Endothelial cell of umbilical vein (primary cell): ENCODE results near the gene EPS8L1. TPM values are rescaled to one million over a fixed set of nuclear protein-coding genes. Genes with fewer than 3 reads are reported as not detected.

Experiments used
- BruUV-seq: library from RNA; stranded (reverse); fragments of 400-500 nt; replicated peaks from 2 replicates; lab custom pipeline; 2021; lab: Mats Ljungman, UMichigan
- CTCF ChIA-PET: fragments of 300-600, 350-600 bp; sonication (Branson Sonifier 250); formaldehyde crosslinking; loops from one replicate; lab custom pipeline; 2021; ENCODE audit warnings: antibody characterized with exemption, inconsistent platforms; lab: Charles Lee
- POLR2A ChIA-PET: fragments of 300-600, 350-600 bp; sonication (Branson Sonifier 250); formaldehyde crosslinking; loops from one replicate; lab custom pipeline; 2021; ENCODE audit warnings: antibody characterized with exemption, inconsistent platforms; lab: Charles Lee
- DNase-seq: peaks from one replicate; pipeline ENCODE4 v3.0.0-alpha.2; 2011; ENCODE audit warnings: low read depth, low spot score
- FAIRE-seq: peaks from 2 replicates; lab custom pipeline; 2011; peaks lifted over from hg19 to GRCh38; lab: Jason Lieb, UNC
- H2AFZ ChIP-seq: 2 replicates; pipeline ENCODE4 v1.6.0; 2012; ENCODE audit warnings: low read depth, low read length, control low read depth, inconsistent platforms
- H3K27ac ChIP-seq: 2 replicates; pipeline ENCODE4 v1.5.1; 2011; ENCODE audit warnings: low read depth, mild to moderate bottlenecking, control low read depth, low read length, moderate library complexity; ENCODE audit not compliant: insufficient read depth
- H3K27me3 ChIP-seq, 2 experiments: 2 replicates each; pipeline versions ENCODE4 v1.6.0 to v1.6.1; 2011; ENCODE audit warnings: low read length in 2 of 2, mixed read lengths in 1 of 2; ENCODE audit not compliant: control insufficient read depth in 2 of 2, insufficient read depth in 2 of 2
- H3K36me3 ChIP-seq, 2 experiments: 2 replicates in 1 of 2; 3 replicates in 1 of 2; pipeline ENCODE4 v1.5.1; 2011; ENCODE audit warnings: low read length in 2 of 2, mild to moderate bottlenecking in 1 of 2, moderate library complexity in 1 of 2; ENCODE audit not compliant: control insufficient read depth in 2 of 2, insufficient read depth in 2 of 2; ENCODE audit errors: extremely low read depth in 1 of 2
- H3K4me1 ChIP-seq: 3 replicates; pipeline ENCODE4 v1.5.1; 2011; ENCODE audit warnings: mild to moderate bottlenecking, low read length; ENCODE audit not compliant: control insufficient read depth, insufficient read depth; ENCODE audit errors: extremely low read depth
- H3K4me2 ChIP-seq: 2 replicates; pipeline ENCODE4 v1.6.1; 2011; ENCODE audit warnings: low read length, control low read depth, mixed read lengths; ENCODE audit not compliant: insufficient read depth
- H3K4me3 ChIP-seq, 3 experiments: fragments of 200-600 bp in 1 of 3; sonication (generic), shearing (Covaris generic) in 1 of 3; replicated peaks in 1 of 3; 2 replicates each; pipeline ENCODE4 v1.5.1; 2011 to 2016; ENCODE audit warnings: control low read depth in 3 of 3, low read length in 3 of 3, mild to moderate bottlenecking in 2 of 3, inconsistent platforms in 1 of 3, low read depth in 1 of 3, moderate library complexity in 1 of 3; ENCODE audit not compliant: insufficient read depth in 1 of 3
- H3K79me2 ChIP-seq: 2 replicates; pipeline ENCODE4 v1.6.0; 2012; ENCODE audit warnings: low read length, inconsistent platforms; ENCODE audit not compliant: control insufficient read depth, insufficient read depth
- H3K9ac ChIP-seq: replicated peaks from 2 replicates; pipeline ENCODE3; 2011; ENCODE audit warnings: low read length, control low read depth; ENCODE audit not compliant: insufficient read depth; ENCODE audit errors: extremely low read depth
- H3K9me1 ChIP-seq: replicated peaks from 3 replicates; pipeline ENCODE4 v1.6.0; 2011; ENCODE audit warnings: mild to moderate bottlenecking, low read length; ENCODE audit not compliant: control insufficient read depth, insufficient read depth; ENCODE audit errors: extremely low read depth
- H3K9me3 ChIP-seq: replicated peaks from 2 replicates; pipeline ENCODE4 v1.5.1; 2012; ENCODE audit warnings: low read length, inconsistent platforms; ENCODE audit not compliant: control insufficient read depth, insufficient read depth
- H4K20me1 ChIP-seq: replicated peaks from 2 replicates; pipeline ENCODE3; 2011; ENCODE audit warnings: mild to moderate bottlenecking, low read length; ENCODE audit not compliant: control insufficient read depth, insufficient read depth; ENCODE audit errors: extremely low read depth
- EZH2 ChIP-seq: IDR thresholded peaks from 2 replicates; pipeline ENCODE4 v1.6.1; 2012; ENCODE audit warnings: borderline replicate concordance, low read depth, mild to moderate bottlenecking, moderate library complexity, low read length, inconsistent platforms; ENCODE audit not compliant: severe bottlenecking
- FOS ChIP-seq: IDR thresholded peaks from 2 replicates; pipeline ENCODE4 v1.6.1; 2011; ENCODE audit warnings: mild to moderate bottlenecking, low read length, moderate library complexity, borderline replicate concordance; ENCODE audit not compliant: insufficient read depth
- GATA2 ChIP-seq: IDR thresholded peaks from 2 replicates; pipeline ENCODE4 v1.7.0; 2011; ENCODE audit warnings: low read depth, mild to moderate bottlenecking, moderate library complexity, mixed read lengths, low read length; ENCODE audit not compliant: insufficient read length, insufficient read depth
- JUN ChIP-seq: IDR thresholded peaks from 2 replicates; pipeline ENCODE4 v1.6.1; 2011; ENCODE audit warnings: borderline replicate concordance, low read depth; ENCODE audit not compliant: insufficient read length, insufficient read depth
- MYC ChIP-seq: IDR thresholded peaks from one replicate; pipeline ENCODE4 v1.6.1; 2011; ENCODE audit warnings: mild to moderate bottlenecking, low read depth, low read length
- POLR2A ChIP-seq: IDR thresholded peaks from 2 replicates; pipeline ENCODE4 v1.6.1; 2012; ENCODE audit warnings: low read depth, mild to moderate bottlenecking, control low read depth, low read length
- dilution Hi-C: fragments of 300-500 bp; cut with MboI; formaldehyde crosslinking; loops from one replicate; pipeline ENCODE4 v1.15.0; 2019; ENCODE audit warnings: low sequenced_read_pairs; ENCODE audit not compliant: extremely low pct_ligation_motif_present
- intact Hi-C: fragments of 100-400 bp; cut with micrococcal nuclease; formaldehyde crosslinking; loops from one replicate; pipeline ENCODE4 v1.10.0; 2022
- polyA plus RNA-seq, 4 experiments: library from polyadenylated mRNA; depleted of rRNA in 3 of 4; stranded (reverse) in 3 of 4; unstranded in 1 of 4; fragments of >200 nt; gene quantifications; 2 replicates each; pipeline versions ENCODE4 v1.2.1 to v1.2.3, GENCODE V29; 2011 to 2012; ENCODE audit warnings: missing spikeins in 1 of 4
- total RNA-seq: library from RNA; stranded (reverse); gene quantifications from 2 replicates; pipeline ENCODE4 v1.2.3, GENCODE V29; 2021
- TF ChIP-seq, protein P1 (sequence below), 2 donors: IDR thresholded peaks; 1 replicate in 1 of 2; 2 replicates in 1 of 2; pipeline ENCODE4 v1.5.1; 2011; ENCODE audit warnings: low read length in 2 of 2, mild to moderate bottlenecking in 2 of 2, moderate library complexity in 2 of 2, control low read depth in 1 of 2, inconsistent platforms in 1 of 2, low read depth in 1 of 2; ENCODE audit not compliant: insufficient read depth in 1 of 2; ENCODE audit errors: extremely low read depth in 1 of 2
- TF ChIP-seq, protein P2 (sequence below): IDR thresholded peaks from 2 replicates; pipeline ENCODE4 v1.6.1; 2011; ENCODE audit not compliant: insufficient read depth, insufficient read length

The EPS8L1 gene
- total and polyA plus RNA-seq, 2 donors (not counting 3 experiments of a cell fraction or from before 2014, with no cell fraction given), result 15.9 to 28.9 TPM

DNA sequence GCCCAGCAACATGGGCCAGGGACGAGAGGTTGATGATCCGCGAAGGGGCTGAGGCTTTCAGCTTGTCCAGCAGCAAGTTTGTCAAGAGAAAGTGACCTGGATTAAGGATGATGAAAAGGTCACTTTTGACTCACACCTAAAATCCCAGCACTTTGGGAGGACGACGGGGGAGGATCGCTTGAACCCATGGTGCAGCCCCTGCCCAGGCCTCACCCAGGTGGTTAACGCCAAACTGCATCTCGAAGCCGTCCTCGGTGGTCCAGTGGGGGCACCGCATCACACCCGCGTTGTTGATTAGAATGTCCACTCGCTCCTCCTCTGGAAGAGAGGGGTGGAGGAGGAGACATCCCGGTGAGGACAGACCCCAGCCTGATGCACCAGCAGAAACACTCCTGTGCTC lies 27.2 kb upstream of the EPS8L1 start:
- dilution Hi-C loops, result no loop called here

DNA sequence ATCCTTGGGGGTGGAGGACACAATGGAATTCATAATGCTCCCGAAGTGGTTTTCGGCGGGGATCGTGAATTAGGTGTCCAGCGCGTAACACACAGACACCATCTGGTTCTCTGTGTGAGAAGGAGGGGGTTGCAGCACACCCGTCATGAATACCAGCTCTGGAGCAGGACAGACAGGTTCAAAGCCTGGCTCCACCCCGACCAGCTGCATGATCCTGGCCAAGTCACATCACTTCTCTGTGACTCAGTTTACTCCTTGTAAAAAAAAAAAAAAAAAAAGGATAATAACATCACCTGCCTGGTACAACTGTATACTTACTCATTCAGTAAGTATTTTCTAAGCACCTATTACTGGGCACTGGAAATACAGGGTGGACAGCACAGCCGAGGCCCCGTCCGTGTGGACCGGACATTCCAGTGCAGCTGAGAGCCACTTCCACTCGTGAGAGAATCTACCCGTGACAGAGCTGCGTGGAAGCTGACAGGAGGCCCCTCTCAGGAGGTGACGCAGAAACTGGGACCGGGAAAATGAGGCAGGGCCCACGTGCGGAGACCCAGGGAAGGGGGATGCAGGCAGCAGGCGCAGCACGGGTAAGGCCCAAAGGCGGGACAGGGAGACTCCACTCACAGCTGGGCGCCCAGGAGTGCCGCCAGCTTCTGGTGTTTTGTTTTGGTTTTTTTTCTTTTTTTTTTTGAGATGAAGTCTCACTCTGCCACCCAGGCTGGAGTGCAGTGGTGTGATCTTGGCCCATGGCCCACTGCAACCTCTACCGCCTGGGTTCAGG lies 24.7 kb upstream of the EPS8L1 start:
- intact Hi-C loops, result no loop called here
- POLR2A ChIA-PET, result no interaction called here

More for the DNA sequence above, 27.2 kb upstream of the EPS8L1 start:
- ChIA-PET CTCF (no interaction called here), POLR2A (no interaction called here)
- Histone ChIP-seq H3K4me2 (no peak overlapping the region), H3K27ac (no peak overlapping the region), H3K27me3 (no peaks in the 10 kb centered on the region), H3K36me3 (peaks cover 4 to 23% of the 10 kb centered on the region in 2 experiments), H3K79me2 (no peaks in the 10 kb centered on the region), H3K9me3 (no peaks in the 10 kb centered on the region), H3K9me1 (no peaks in the 10 kb centered on the region), H3K9ac (no peak overlapping the region), H4K20me1 (no peaks in the 10 kb centered on the region), H2AFZ (no peak overlapping the region), H3K4me3 (no peak overlapping the region), H3K4me1 (no peaks in the 10 kb centered on the region)
- TF ChIP-seq EZH2 (no peak), FOS (no peak)
- FAIRE-seq (no peak), DNase-seq (no peak)
- no TSS peak for BruUV-seq
- intact Hi-C loops, result no loop called here

More for the DNA sequence above, 24.7 kb upstream of the EPS8L1 start:
- H2AFZ ChIP-seq, result no peak overlapping the region
- dilution Hi-C loops, result no loop called here
- no peaks in the 10 kb centered on the region for H4K20me1 ChIP-seq
- H3K4me1 ChIP-seq, result no peaks in the 10 kb centered on the region
- H3K36me3 ChIP-seq, result peaks cover 8 to 24% of the 10 kb centered on the region in 2 experiments
- no peaks in the 10 kb centered on the region for H3K27me3 ChIP-seq
- H3K9me3 ChIP-seq, result no peaks in the 10 kb centered on the region
- no peaks in the 10 kb centered on the region for H3K79me2 ChIP-seq
- no peak overlapping the region for H3K4me3 ChIP-seq
- TF ChIP-seq FOS, result no peak
- TF ChIP-seq EZH2, result no peak
- TF ChIP-seq, protein P1, sequence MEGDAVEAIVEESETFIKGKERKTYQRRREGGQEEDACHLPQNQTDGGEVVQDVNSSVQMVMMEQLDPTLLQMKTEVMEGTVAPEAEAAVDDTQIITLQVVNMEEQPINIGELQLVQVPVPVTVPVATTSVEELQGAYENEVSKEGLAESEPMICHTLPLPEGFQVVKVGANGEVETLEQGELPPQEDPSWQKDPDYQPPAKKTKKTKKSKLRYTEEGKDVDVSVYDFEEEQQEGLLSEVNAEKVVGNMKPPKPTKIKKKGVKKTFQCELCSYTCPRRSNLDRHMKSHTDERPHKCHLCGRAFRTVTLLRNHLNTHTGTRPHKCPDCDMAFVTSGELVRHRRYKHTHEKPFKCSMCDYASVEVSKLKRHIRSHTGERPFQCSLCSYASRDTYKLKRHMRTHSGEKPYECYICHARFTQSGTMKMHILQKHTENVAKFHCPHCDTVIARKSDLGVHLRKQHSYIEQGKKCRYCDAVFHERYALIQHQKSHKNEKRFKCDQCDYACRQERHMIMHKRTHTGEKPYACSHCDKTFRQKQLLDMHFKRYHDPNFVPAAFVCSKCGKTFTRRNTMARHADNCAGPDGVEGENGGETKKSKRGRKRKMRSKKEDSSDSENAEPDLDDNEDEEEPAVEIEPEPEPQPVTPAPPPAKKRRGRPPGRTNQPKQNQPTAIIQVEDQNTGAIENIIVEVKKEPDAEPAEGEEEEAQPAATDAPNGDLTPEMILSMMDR (IDR thresholded peaks at IDR 0.05; ENCODE audit: extremely low read depth in 1 of 2, insufficient read depth in 1 of 2, low read depth in 1 of 2, low read length in 2 of 2), result no peak
- TF ChIP-seq GATA2, result no peak
- TF ChIP-seq, protein P2, sequence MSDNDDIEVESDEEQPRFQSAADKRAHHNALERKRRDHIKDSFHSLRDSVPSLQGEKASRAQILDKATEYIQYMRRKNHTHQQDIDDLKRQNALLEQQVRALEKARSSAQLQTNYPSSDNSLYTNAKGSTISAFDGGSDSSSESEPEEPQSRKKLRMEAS, result no peak
- no peak for TF ChIP-seq MYC
- no peak for TF ChIP-seq POLR2A
- TF ChIP-seq JUN, result no peak
- no peak overlapping the region for H3K27ac ChIP-seq
- H3K9ac ChIP-seq, result no peak overlapping the region
- no peak overlapping the region for H3K4me2 ChIP-seq
- CTCF ChIA-PET, result interaction anchor here (1.1 kb wide), 1 partner anchor 15 kb away, joined by 3 read pairs; no protein-coding TSS in a partner anchor
- no peaks in the 10 kb centered on the region for H3K9me1 ChIP-seq
- FAIRE-seq (no peak), DNase-seq (no peak)
- BruUV-seq, result no TSS peak
